Measurements from ENCODE around the gene IL36RN. TPM values are rescaled to one million over a fixed set of nuclear protein-coding genes. Genes with fewer than 3 reads are reported as not detected.

Gene IL36RN
- total RNA-seq, 1 donor from 2014 or later = not detected

DNA sequence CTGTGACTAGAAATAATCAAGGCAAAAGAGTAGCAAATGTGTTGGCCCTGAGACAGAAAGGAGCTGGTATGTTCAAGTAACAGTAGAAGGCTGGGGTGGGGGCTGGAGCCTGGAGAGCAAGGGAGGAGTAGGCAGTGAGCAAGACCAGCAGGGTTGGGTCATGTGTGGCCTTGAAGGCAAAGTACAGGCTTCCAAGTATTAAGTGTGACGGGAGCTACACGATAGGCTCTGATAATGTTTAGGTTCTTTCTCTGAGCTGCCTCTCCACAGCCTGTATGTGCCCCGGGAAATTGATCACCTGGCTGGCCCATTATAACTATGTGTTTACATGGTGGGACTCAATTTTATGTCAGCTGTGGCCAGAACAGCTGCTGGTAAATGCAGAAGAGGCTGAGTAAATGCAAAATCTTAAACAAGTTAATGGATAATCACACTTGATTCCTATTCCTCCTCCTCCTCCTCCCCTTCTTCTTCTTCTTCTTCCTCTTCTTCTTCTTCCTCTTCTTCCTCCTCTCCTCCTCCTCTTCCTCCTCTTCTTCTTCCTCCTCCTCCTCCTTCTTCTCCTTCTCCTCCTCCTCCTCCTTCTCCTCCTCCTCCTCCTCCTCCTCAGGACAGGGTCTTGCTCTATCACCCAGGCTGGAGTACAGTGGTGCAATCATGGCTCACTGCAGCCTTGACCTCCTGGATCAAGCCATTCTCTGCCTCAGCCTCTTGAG is 18.1 kb downstream of the IL36RN start:
- TF ChIP-seq, protein P1, sequence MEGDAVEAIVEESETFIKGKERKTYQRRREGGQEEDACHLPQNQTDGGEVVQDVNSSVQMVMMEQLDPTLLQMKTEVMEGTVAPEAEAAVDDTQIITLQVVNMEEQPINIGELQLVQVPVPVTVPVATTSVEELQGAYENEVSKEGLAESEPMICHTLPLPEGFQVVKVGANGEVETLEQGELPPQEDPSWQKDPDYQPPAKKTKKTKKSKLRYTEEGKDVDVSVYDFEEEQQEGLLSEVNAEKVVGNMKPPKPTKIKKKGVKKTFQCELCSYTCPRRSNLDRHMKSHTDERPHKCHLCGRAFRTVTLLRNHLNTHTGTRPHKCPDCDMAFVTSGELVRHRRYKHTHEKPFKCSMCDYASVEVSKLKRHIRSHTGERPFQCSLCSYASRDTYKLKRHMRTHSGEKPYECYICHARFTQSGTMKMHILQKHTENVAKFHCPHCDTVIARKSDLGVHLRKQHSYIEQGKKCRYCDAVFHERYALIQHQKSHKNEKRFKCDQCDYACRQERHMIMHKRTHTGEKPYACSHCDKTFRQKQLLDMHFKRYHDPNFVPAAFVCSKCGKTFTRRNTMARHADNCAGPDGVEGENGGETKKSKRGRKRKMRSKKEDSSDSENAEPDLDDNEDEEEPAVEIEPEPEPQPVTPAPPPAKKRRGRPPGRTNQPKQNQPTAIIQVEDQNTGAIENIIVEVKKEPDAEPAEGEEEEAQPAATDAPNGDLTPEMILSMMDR (conservative IDR thresholded peaks at IDR 0.05; ENCODE audit: low read depth, low read length) = no peak
- H3K4me3 ChIP-seq (ENCODE audit: low read depth, low read length) = no peak overlapping the region

DNA sequence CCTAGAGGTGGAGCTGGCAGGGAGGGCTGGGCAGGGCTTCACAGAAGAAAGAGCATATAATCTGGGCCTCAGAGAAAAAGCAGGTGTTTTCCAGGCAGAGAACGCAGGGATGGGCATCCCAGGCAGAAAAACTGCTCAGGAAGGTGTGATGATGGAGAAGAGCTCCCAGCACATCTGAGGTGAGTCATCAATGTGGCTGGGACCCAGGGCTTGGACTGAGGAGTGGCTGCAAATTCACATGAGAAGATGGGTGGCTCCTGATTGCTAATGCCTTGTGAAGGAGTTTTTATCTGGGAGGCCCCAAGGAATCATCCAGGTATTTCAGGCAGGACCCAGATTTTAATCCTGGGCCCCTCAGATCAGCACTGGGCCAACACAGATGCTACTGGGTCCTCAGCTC is 18.9 kb downstream of the IL36RN start:
- no peak for DNase-seq (ENCODE audit: low read depth)
- no peak overlapping the region for H3K4me3 ChIP-seq (ENCODE audit: low read depth, low read length)

More for the DNA sequence above, 18.1 kb downstream of the IL36RN start:
- no peak for DNase-seq (ENCODE audit: low read depth)

GRCh38 chr2:113078350-113078839 is 19.4 kb downstream of the IL36RN start:
- TF ChIP-seq, protein P1 (conservative IDR thresholded peaks at IDR 0.05; ENCODE audit: low read depth, low read length) = no peak
- peak; percentile 22 for DNase-seq (ENCODE audit: low read depth)
- H3K4me3 ChIP-seq (ENCODE audit: low read depth, low read length) = no peak overlapping the region

More for the DNA sequence above, 18.9 kb downstream of the IL36RN start:
- TF ChIP-seq, protein P1 (conservative IDR thresholded peaks at IDR 0.05; ENCODE audit: low read depth, low read length) = no peak

GRCh38 chr2:113079131-113079530 is 20.1 kb downstream of the IL36RN start:
- H3K4me3 ChIP-seq (ENCODE audit: low read depth, low read length) = no peak overlapping the region
- no peak for DNase-seq (ENCODE audit: low read depth)
- TF ChIP-seq, protein P1 (conservative IDR thresholded peaks at IDR 0.05; ENCODE audit: low read depth, low read length) = no peak

DNA sequence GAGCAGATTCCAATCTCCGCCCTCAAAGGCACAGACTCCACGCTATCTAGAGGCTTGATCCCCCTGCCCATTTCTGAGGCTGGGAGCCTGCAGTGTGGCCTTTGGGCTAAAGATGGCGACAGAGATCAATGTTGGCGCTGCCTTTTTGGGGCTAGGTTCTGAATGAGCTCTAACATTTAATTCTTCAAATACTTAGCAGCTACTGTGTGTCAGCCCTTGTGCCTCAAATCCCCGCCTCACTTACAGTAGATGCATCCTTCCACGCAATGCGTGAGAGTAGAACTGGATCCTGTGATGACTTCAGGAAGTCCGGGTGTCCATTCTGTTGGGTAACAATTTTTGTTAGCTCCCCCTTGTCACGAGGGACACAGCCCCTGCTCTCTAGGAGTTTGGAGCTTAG is 21.1 kb downstream of the IL36RN start:
- TF ChIP-seq, protein P1 (conservative IDR thresholded peaks at IDR 0.05; ENCODE audit: low read depth, low read length) = peak; percentile 85
- no peak overlapping the region for H3K4me3 ChIP-seq (ENCODE audit: low read depth, low read length)
- no peak for DNase-seq (ENCODE audit: low read depth)

- no peak overlapping the region for H3K4me3 ChIP-seq (ENCODE audit: low read depth, low read length)
- DNase-seq (ENCODE audit: low read depth) = no peak
- TF ChIP-seq, protein P1 (conservative IDR thresholded peaks at IDR 0.05; ENCODE audit: low read depth, low read length) = no peak
Measured at GRCh38 chr2:113081488-113082210, 22.7 kb downstream of the IL36RN start.
